HL-60/S4 (cell line): Measurements from ENCODE around the gene ZNF586.
"Not testable (repeated sequence)": the region's sequence is repeated elsewhere in the genome, so short reads cannot be mapped to it uniquely, and the experiment has no call there.

Source experiments
- in situ Hi-C: fragments of 300-500 bp; cut with MboI; formaldehyde crosslinking; loops from 2 replicates; pipeline ENCODE4 v1.14.3; 2022; ENCODE audit warnings: low sequenced_read_pairs

The ZNF586 gene

GRCh38 chr19:57789288-57789687, 19.8 kb downstream of the ZNF586 start:
- in situ Hi-C loops: no loop called here

DNA sequence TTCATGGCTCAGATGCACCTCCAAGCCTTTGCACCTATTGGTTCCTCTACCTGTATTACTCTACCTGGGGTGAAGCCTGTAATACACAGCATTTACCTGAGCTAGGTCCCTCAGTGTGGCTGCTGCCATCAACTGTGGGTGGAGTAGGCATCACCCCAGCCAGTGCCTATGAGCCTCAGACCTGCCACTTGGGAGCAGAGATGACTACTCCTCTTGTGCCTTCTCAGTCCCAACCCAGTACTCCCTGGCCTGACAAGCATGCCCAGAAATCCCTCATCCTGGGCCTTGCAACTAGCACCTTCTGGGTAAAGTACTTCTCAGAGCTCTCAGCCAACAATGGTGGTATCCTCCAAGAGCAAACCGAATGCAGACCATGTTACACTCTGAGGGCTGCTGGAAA, 27.1 kb downstream of the ZNF586 start:
- in situ Hi-C loops: not testable (repeated sequence)

DNA sequence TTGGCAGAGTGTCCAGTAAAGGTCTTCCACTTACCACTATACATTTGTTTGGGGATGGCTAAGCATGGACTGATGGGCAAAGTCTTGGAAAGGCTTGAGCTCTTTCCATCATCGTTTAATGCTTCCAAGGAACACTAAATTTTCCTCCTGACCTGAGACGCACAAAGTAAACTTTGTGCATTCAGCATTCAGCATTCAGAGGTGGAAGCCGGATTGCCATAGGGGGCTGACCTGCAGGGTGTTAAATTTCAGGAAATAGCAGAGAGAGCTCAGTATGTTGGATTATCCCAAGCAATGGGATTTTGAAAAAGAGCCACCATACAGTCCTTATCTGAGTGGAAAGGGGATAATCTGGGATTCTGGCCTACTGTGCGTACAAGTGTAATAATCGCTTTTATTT, 31.2 kb downstream of the ZNF586 start:
- in situ Hi-C loops: no loop called here

GRCh38 chr19:57802269-57802668, 32.8 kb downstream of the ZNF586 start:
- in situ Hi-C loops: no loop called here

DNA sequence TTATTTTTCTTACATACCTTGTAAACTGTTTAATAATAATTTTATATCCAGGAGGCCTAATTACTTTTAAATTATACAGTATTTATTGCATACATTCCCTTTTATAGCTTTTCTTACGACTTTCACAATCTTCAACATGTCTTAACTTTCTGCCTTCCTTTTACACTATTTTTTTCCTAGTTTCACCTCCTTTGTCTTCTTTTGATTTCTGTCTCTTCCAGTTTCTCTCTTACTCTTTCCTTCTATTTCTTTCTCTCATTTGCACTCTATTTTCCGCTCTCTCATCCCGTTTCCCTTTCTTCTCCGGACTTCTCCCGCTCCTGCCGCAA, 33.8 kb downstream of the ZNF586 start:
- in situ Hi-C loops: no loop called here

- in situ Hi-C loops: no loop called here
Measured at GRCh38 chr19:57803594-57804325, 34.3 kb downstream of the ZNF586 start.

GRCh38 chr19:57807541-57807940, 38.1 kb downstream of the ZNF586 start:
- in situ Hi-C loops: no loop called here

DNA sequence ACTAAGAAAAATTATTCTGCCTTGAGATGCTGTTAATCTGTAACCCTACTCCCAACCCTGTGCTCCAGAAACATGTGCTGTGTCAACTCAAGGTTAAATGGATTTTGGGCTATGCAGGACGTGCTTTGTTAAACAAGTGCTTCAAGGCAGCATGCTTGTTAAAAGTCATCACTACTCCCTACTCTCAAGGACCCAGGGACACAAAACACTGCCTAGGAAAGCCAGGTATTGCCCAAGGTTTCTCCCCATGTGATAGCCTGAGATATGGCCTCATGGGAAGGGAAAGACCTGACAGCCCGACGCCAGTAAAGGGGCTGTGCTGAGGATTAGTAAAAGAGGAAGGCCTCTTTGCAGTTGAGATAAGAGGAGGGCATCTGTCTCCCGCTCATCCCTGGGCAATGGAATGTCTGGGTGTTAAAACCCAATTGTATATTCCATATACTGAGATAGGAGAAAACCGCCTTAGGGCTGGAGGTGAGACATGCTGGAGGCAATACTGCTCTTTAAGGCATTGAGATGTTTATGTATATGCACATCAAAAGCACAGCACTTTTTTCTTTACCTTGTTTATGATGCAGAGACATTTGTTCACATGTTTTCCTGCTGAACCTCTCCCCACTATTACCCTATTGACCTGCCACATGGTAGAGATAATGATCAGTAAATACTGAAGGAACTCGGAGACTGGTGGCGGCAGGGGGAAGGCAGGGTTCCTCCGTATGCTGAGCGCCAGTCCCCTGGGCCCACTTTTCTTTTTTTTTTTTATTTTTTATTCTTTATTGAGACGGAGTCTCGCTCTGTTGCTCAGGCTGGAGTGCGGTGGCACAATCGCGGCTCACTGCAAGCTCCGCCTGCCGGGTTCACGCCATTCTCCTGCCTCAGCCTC, 41.2 kb downstream of the ZNF586 start:
- in situ Hi-C loops: not testable (repeated sequence)

- in situ Hi-C loops: no loop called here
Measured at GRCh38 chr19:57812226-57812625, 42.8 kb downstream of the ZNF586 start.

GRCh38 chr19:57812975-57813820, 43.7 kb downstream of the ZNF586 start:
- in situ Hi-C loops: not testable (repeated sequence)

DNA sequence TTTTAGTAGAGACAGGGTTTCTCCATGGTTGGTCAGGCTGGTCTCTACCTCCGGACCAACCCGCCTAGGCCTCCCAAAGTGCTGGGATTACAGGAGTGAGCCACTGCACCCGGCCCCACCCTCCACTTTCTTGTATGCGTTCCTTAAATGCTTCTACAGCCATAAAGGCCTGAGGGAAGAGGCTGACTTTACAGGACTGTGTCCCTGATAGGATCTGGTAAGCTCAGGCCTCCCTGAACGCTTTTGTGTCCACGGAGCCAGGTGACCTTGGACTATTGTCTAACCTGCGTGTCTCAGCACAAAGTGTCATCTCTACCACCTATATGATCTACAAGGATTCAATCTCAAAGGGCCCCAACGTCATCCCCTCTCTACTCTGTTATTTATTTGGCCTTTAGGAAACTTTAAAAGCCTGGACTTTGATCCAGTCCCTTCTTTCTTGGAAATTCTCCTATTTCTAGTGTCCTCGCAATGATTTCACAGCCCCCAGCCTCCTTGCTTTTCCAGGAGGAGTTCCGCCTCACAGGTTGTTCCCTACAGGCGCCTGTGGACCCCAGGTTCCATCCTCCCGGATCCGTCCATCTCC, 44.5 kb downstream of the ZNF586 start:
- in situ Hi-C loops: no loop called here

GRCh38 chr19:57814505-57815246, 45.2 kb downstream of the ZNF586 start, which contains the start of gene ZNF552:
ZNF552 (minus strand) TSS chr19:57814913; CDS start chr19:57814743, 170 bp downstream.
- in situ Hi-C loops: no loop called here

GRCh38 chr19:57815247-57816075, 46.0 kb downstream of the ZNF586 start:
- in situ Hi-C loops: no loop called here

GRCh38 chr19:57816652-57817051, 47.2 kb downstream of the ZNF586 start:
- in situ Hi-C loops: no loop called here

DNA sequence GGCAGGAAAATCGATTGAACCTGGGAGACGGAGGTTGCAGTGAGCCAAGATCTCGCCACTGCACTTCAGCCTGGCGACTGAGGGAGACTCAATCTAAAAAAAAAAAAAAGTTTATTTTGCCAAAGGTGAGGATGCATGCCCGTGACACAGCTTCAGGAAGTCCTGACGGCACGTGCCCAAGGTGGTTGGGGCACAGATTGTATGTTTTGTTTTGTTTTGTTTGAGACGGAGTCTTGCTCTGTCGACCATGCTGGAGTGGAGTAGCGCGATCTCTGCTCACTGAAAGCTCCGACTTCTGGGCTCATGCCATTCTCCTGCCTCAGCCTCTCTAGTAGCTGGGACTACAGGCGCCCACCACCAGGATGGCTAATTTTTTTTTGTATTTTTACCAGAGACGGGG, 48.5 kb downstream of the ZNF586 start:
- in situ Hi-C loops: no loop called here

DNA sequence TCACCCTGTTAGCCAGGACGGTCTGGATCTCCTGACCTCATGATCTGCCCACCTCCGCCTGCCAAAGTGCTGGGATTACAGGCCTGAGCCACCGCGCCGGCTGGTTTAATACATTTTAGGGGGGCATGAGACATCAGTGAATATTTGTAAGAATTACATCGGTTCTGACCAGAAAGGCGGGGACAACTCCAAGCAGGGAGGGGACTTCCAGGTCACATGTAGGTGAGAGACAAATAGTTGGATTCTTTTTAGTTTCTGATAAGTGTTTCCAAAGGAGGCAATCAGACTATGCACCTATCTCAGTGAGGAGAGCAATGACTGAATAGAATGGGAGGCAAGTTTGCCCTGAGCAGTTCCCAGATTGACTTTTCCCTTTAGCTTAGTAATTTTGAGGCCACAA, 48.9 kb downstream of the ZNF586 start:
- in situ Hi-C loops: no loop called here

- in situ Hi-C loops: no loop called here
Measured at GRCh38 chr19:57819475-57820148, 50.1 kb downstream of the ZNF586 start.

DNA sequence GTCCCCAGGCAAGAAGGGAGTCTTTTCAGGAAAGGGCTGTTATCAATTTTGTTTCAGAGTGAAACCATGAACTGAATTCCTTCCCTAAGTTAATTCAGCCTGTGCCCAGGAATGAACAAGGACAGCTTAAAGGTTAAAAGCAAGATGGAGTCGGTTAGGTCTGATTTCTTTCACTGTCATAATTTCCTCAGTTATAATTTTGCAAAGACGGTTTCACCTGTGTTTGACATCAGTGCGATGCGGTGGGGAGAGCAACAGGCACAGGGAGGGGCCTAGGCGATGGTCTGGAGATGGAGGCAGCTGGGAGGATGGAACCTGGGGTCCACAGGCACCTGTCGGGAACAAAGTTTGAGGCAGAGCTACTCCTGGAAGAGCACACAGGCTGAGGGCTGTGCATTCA, 51.1 kb downstream of the ZNF586 start:
- in situ Hi-C loops: no loop called here

DNA sequence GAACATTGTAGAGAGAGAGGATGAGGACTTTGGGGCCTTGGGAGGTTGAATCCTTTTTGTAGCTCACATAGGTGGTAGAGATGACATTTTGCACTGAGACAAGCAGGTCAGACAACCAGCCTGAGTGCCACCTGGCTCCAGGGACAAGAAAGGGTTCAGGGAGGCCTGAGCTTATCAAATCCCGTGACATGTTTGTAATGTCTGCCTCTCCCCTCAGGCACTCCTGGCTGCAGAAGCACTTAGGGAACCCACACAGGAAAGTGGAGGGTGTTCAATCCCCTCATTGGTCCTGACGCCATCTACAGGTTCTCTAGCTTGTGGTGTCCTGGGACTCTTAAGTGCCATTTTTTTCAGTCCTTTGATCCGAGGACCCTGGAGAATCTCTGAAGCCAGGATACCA, 51.6 kb downstream of the ZNF586 start:
- in situ Hi-C loops: not testable (repeated sequence)
